ENCODE data around the gene GXYLT1.

DNA sequence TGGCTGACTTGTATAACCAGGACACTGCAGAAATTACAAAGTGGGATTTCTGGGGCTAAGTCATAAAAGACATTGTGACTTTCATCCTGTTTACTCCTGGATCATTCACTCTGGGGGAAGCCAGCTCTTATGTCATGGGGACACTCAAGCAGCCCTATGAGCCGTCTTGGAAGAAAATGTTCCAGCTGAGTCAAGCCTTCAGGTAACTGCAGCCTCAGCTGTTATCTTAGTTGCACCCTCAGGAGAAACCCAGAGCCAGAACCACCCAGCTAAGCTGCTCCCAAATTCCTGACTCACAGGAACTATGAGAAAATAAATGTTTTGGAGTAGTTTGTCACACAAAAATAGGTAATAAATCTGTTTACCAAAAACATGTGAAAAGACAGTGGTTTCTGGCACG, 43.1 kb upstream of the GXYLT1 start:
- TF ChIP-seq PHF8 (IDR thresholded peaks at IDR 0.05; ENCODE audit: borderline replicate concordance, low read length) (no peak), ZNF174 (CRISPR knock-in tag; IDR thresholded peaks at IDR 0.05) (no peak), BRD4 (IDR thresholded peaks at IDR 0.05) (no peak), CBX2 (IDR thresholded peaks at IDR 0.05; ENCODE audit: insufficient read depth, low read length, poor library complexity, severe bottlenecking) (no peak), FOSL1 (tag; conservative IDR thresholded peaks at IDR 0.05) (no peak), BHLHE40 (IDR thresholded peaks at IDR 0.05; ENCODE audit: low read length) (no peak), CEBPB (tag; IDR thresholded peaks at IDR 0.05) (no peak)
- TF ChIP-seq, protein P1, sequence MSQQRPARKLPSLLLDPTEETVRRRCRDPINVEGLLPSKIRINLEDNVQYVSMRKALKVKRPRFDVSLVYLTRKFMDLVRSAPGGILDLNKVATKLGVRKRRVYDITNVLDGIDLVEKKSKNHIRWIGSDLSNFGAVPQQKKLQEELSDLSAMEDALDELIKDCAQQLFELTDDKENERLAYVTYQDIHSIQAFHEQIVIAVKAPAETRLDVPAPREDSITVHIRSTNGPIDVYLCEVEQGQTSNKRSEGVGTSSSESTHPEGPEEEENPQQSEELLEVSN (IDR thresholded peaks at IDR 0.05; ENCODE audit: borderline replicate concordance in 1 of 2, extremely low read depth in 1 of 2, insufficient read depth in 1 of 2, insufficient read length in 1 of 2, low read depth in 1 of 2, low read length in 1 of 2, poor library complexity in 1 of 2, severe bottlenecking in 1 of 2), result no peak
- TF ChIP-seq, protein P2, sequence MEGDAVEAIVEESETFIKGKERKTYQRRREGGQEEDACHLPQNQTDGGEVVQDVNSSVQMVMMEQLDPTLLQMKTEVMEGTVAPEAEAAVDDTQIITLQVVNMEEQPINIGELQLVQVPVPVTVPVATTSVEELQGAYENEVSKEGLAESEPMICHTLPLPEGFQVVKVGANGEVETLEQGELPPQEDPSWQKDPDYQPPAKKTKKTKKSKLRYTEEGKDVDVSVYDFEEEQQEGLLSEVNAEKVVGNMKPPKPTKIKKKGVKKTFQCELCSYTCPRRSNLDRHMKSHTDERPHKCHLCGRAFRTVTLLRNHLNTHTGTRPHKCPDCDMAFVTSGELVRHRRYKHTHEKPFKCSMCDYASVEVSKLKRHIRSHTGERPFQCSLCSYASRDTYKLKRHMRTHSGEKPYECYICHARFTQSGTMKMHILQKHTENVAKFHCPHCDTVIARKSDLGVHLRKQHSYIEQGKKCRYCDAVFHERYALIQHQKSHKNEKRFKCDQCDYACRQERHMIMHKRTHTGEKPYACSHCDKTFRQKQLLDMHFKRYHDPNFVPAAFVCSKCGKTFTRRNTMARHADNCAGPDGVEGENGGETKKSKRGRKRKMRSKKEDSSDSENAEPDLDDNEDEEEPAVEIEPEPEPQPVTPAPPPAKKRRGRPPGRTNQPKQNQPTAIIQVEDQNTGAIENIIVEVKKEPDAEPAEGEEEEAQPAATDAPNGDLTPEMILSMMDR (IDR thresholded peaks at IDR 0.05 in 2 of 3, conservative IDR thresholded peaks at IDR 0.05 in 1 of 3; ENCODE audit: insufficient read depth in 2 of 3, low read depth in 1 of 3, low read length in 3 of 3), result no peak
- TF ChIP-seq, protein P3, sequence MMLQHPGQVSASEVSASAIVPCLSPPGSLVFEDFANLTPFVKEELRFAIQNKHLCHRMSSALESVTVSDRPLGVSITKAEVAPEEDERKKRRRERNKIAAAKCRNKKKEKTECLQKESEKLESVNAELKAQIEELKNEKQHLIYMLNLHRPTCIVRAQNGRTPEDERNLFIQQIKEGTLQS (IDR thresholded peaks at IDR 0.05), result no peak
- TF ChIP-seq, protein P3 (CRISPR knock-in tag; conservative IDR thresholded peaks at IDR 0.05), result no peak
